ENCODE data around the gene ESYT2. TPM values are rescaled to one million over a fixed set of nuclear protein-coding genes. Genes with fewer than 3 reads are reported as not detected.

Gene ESYT2
- total and polyA plus RNA-seq, 9 of the 15 experiments (the other 6 are each of a cell fraction or from before 2014, with no cell fraction given), result 5.8 to 86.9 (median 64.7) TPM

DNA sequence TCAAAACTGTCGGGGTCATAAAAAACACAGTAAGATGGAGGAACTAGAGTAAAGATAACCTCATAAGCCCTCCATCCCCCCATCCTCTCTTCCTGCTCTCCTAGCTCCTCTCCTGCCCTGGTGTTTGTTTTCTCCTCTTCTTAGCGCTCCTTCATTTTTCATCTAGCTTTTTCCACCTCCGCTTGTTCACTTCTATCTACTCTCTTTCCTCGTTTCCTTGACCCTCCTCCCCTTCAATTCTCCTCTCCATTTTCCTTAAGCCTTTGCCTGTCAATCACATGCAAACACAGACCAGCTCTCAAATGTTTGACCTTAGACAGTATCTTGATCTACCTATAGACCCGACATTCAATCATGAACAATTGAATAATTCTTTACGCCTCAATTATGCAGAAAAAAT is 134.7 kb downstream of the ESYT2 start (continued):
- TF ChIP-seq FOXK1 (CRISPR knock-in tag; IDR thresholded peaks at IDR 0.05; ENCODE audit: borderline replicate concordance), result no peak
- no peak for TF ChIP-seq TRIM28 (IDR thresholded peaks at IDR 0.05)
- TF ChIP-seq, protein P1, sequence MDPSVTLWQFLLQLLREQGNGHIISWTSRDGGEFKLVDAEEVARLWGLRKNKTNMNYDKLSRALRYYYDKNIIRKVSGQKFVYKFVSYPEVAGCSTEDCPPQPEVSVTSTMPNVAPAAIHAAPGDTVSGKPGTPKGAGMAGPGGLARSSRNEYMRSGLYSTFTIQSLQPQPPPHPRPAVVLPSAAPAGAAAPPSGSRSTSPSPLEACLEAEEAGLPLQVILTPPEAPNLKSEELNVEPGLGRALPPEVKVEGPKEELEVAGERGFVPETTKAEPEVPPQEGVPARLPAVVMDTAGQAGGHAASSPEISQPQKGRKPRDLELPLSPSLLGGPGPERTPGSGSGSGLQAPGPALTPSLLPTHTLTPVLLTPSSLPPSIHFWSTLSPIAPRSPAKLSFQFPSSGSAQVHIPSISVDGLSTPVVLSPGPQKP (CRISPR knock-in tag; IDR thresholded peaks at IDR 0.05), result no peak
- TF ChIP-seq, protein P2, sequence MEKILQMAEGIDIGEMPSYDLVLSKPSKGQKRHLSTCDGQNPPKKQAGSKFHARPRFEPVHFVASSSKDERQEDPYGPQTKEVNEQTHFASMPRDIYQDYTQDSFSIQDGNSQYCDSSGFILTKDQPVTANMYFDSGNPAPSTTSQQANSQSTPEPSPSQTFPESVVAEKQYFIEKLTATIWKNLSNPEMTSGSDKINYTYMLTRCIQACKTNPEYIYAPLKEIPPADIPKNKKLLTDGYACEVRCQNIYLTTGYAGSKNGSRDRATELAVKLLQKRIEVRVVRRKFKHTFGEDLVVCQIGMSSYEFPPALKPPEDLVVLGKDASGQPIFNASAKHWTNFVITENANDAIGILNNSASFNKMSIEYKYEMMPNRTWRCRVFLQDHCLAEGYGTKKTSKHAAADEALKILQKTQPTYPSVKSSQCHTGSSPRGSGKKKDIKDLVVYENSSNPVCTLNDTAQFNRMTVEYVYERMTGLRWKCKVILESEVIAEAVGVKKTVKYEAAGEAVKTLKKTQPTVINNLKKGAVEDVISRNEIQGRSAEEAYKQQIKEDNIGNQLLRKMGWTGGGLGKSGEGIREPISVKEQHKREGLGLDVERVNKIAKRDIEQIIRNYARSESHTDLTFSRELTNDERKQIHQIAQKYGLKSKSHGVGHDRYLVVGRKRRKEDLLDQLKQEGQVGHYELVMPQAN (IDR thresholded peaks at IDR 0.05; ENCODE audit: borderline replicate concordance), result no peak
- TF ChIP-seq HEY1 (CRISPR knock-in tag; IDR thresholded peaks at IDR 0.05; ENCODE audit: borderline replicate concordance), result no peak
- TF ChIP-seq MEIS2 (IDR thresholded peaks at IDR 0.05; ENCODE audit: partially characterized antibody), result no peak
- TF ChIP-seq ILF3 (IDR thresholded peaks at IDR 0.05; ENCODE audit: borderline replicate concordance), result no peak
- TF ChIP-seq SUPT5H (IDR thresholded peaks at IDR 0.05), result peak; percentile 60
- no peak for TF ChIP-seq FUS (optimal IDR thresholded peaks at IDR 0.05; ENCODE audit: low read depth, low read length)
- no peak for TF ChIP-seq ZNF586 (CRISPR knock-in tag; conservative IDR thresholded peaks at IDR 0.05)
- no peak for TF ChIP-seq CREBBP (IDR thresholded peaks at IDR 0.05; ENCODE audit: low read depth, low read length)
- TF ChIP-seq RBFOX2 (IDR thresholded peaks at IDR 0.05; ENCODE audit: low read depth, low read length), result peak; percentile 38; the same call in 1 of the 2 replicates
- 0 out of 4 replicates have a peak, but pooled peaks of 1 of the 2 experiments have one; percentile 14 for TF ChIP-seq TRIM24 (IDR thresholded peaks at IDR 0.05)
- no peak for TF ChIP-seq ZNF239 (CRISPR knock-in tag; IDR thresholded peaks at IDR 0.05)
- TF ChIP-seq ZC3H11A (IDR thresholded peaks at IDR 0.05; ENCODE audit: low read depth, low read length), result no peak
- TF ChIP-seq, protein P3, sequence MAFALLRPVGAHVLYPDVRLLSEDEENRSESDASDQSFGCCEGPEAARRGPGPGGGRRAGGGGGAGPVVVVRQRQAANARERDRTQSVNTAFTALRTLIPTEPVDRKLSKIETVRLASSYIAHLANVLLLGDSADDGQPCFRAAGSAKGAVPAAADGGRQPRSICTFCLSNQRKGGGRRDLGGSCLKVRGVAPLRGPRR (CRISPR knock-in tag; IDR thresholded peaks at IDR 0.05), result no peak
- no peak for TF ChIP-seq ESRRA (IDR thresholded peaks at IDR 0.05; ENCODE audit: borderline replicate concordance, low read depth)
- TF ChIP-seq, protein P4, sequence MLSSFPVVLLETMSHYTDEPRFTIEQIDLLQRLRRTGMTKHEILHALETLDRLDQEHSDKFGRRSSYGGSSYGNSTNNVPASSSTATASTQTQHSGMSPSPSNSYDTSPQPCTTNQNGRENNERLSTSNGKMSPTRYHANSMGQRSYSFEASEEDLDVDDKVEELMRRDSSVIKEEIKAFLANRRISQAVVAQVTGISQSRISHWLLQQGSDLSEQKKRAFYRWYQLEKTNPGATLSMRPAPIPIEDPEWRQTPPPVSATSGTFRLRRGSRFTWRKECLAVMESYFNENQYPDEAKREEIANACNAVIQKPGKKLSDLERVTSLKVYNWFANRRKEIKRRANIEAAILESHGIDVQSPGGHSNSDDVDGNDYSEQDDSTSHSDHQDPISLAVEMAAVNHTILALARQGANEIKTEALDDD (IDR thresholded peaks at IDR 0.05), result no peak
- no peak for TF ChIP-seq TCF7 (IDR thresholded peaks at IDR 0.05; ENCODE audit: borderline replicate concordance)
- TF ChIP-seq, protein P5, sequence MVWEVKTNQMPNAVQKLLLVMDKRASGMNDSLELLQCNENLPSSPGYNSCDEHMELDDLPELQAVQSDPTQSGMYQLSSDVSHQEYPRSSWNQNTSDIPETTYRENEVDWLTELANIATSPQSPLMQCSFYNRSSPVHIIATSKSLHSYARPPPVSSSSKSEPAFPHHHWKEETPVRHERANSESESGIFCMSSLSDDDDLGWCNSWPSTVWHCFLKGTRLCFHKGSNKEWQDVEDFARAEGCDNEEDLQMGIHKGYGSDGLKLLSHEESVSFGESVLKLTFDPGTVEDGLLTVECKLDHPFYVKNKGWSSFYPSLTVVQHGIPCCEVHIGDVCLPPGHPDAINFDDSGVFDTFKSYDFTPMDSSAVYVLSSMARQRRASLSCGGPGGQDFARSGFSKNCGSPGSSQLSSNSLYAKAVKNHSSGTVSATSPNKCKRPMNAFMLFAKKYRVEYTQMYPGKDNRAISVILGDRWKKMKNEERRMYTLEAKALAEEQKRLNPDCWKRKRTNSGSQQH (CRISPR knock-in tag; IDR thresholded peaks at IDR 0.05), result no peak
- TF ChIP-seq, protein P6, sequence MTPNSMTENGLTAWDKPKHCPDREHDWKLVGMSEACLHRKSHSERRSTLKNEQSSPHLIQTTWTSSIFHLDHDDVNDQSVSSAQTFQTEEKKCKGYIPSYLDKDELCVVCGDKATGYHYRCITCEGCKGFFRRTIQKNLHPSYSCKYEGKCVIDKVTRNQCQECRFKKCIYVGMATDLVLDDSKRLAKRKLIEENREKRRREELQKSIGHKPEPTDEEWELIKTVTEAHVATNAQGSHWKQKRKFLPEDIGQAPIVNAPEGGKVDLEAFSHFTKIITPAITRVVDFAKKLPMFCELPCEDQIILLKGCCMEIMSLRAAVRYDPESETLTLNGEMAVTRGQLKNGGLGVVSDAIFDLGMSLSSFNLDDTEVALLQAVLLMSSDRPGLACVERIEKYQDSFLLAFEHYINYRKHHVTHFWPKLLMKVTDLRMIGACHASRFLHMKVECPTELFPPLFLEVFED (CRISPR knock-in tag; conservative IDR thresholded peaks at IDR 0.05), result peak; percentile 79

Measured in K562 (cell line).